PC-9 (cell line): Measurements from ENCODE around the gene TMEM121B.

Experiments used
- CTCF ChIP-seq: fragments of 200-600 bp; sonication (generic); conservative IDR thresholded peaks from 2 replicates; pipeline ENCODE4 v1.6.1; 2017; ENCODE audit warnings: mixed run types, antibody characterized with exemption, mild to moderate bottlenecking, moderate library complexity
- EZH2 ChIP-seq: fragments of 200-600 bp; sonication (generic); IDR thresholded peaks from 2 replicates; pipeline ENCODE4 v1.8.0; 2017; ENCODE audit warnings: antibody characterized with exemption, low read depth

- TF ChIP-seq CTCF (no peak), EZH2 (no peak)
Observed at GRCh38 chr22:17097701-17098100, 23.5 kb downstream of the TMEM121B start.
